ENCODE measurements around the gene SRGAP3. TPM values are rescaled to one million over a fixed set of nuclear protein-coding genes. Genes with fewer than 3 reads are reported as not detected.

Gene SRGAP3
- total RNA-seq, 1 experiment from 2014 or later = 17.9 TPM

GRCh38 chr3:9203317-9203716 is 46.1 kb downstream of the SRGAP3 start:
- ATAC-seq (no peak), DNase-seq (ENCODE audit: low spot score) (no peak)
- no peaks in the 10 kb centered on the region for H3K9me3 Mint-ChIP-seq
- ChIA-PET POLR2A (no interaction called here), CTCF (interaction anchor here (2.2 kb wide), 1 partner anchor 99 kb away, joined by 4 read pairs; no protein-coding TSS in a partner anchor)
- TF ChIP-seq ZNF263 (CRISPR knock-in tag; IDR thresholded peaks at IDR 0.05; ENCODE audit: low read depth) = no peak
- TF ChIP-seq RORB (CRISPR knock-in tag; IDR thresholded peaks at IDR 0.05) = no peak
- H3K4me1 Mint-ChIP-seq = peaks cover 43% of the 10 kb centered on the region
- H3K36me3 Mint-ChIP-seq = no peaks in the 10 kb centered on the region
- H3K4me3 Mint-ChIP-seq = no peak overlapping the region
- H3K27me3 Mint-ChIP-seq (ENCODE audit: low read depth) = no peaks in the 10 kb centered on the region
- H3K27ac Mint-ChIP-seq = no peak overlapping the region

- ATAC-seq (no peak), DNase-seq (ENCODE audit: low spot score) (no peak)
- peaks cover 47% of the 10 kb centered on the region for H3K4me1 Mint-ChIP-seq
- H3K9me3 Mint-ChIP-seq = no peaks in the 10 kb centered on the region
- H3K4me3 Mint-ChIP-seq = no peak overlapping the region
- no peak overlapping the region for H3K27ac Mint-ChIP-seq
- no peaks in the 10 kb centered on the region for H3K27me3 Mint-ChIP-seq (ENCODE audit: low read depth)
- TF ChIP-seq STAT6 (CRISPR knock-in tag; conservative IDR thresholded peaks at IDR 0.05; ENCODE audit: low read depth) (no peak), TCF7 (CRISPR knock-in tag; IDR thresholded peaks at IDR 0.05; ENCODE audit: low read depth) (no peak), NR2C2 (CRISPR knock-in tag; IDR thresholded peaks at IDR 0.05) (no peak), MLX (CRISPR knock-in tag; IDR thresholded peaks at IDR 0.05) (no peak), FOXJ3 (CRISPR knock-in tag; IDR thresholded peaks at IDR 0.05; ENCODE audit: borderline replicate concordance) (no peak), NFYB (CRISPR knock-in tag; conservative IDR thresholded peaks at IDR 0.05; ENCODE audit: low read depth) (no peak), SP1 (CRISPR knock-in tag; conservative IDR thresholded peaks at IDR 0.05) (no peak), SMAD4 (CRISPR knock-in tag; IDR thresholded peaks at IDR 0.05) (no peak), USF1 (CRISPR knock-in tag; IDR thresholded peaks at IDR 0.05) (no peak), SOX15 (CRISPR knock-in tag; IDR thresholded peaks at IDR 0.05) (no peak), GABPB1 (CRISPR knock-in tag; IDR thresholded peaks at IDR 0.05) (no peak), ATF6 (CRISPR knock-in tag; IDR thresholded peaks at IDR 0.05) (no peak), ARID4B (CRISPR knock-in tag; IDR thresholded peaks at IDR 0.05; ENCODE audit: borderline replicate concordance) (no peak), FOXK1 (CRISPR knock-in tag; IDR thresholded peaks at IDR 0.05) (no peak), TEAD4 (CRISPR knock-in tag; IDR thresholded peaks at IDR 0.05) (no peak), CREM (CRISPR knock-in tag; IDR thresholded peaks at IDR 0.05) (no peak)
- TF ChIP-seq, protein P1, sequence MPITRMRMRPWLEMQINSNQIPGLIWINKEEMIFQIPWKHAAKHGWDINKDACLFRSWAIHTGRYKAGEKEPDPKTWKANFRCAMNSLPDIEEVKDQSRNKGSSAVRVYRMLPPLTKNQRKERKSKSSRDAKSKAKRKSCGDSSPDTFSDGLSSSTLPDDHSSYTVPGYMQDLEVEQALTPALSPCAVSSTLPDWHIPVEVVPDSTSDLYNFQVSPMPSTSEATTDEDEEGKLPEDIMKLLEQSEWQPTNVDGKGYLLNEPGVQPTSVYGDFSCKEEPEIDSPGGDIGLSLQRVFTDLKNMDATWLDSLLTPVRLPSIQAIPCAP (CRISPR knock-in tag; IDR thresholded peaks at IDR 0.05) = no peak
- H3K36me3 Mint-ChIP-seq = no peaks in the 10 kb centered on the region
- CTCF ChIA-PET = interaction anchor here (0.9 to 2.2 kb wide), 5 partner anchors 23 to 215 kb away, joined by 3 to 4 read pairs (median 4); no protein-coding TSS in a partner anchor
- POLR2A ChIA-PET = no interaction called here
These were observed 46.9 kb downstream of the SRGAP3 start for GRCh38 chr3:9202546-9202945.

All from WTC11 (cell line).